Embryonic facial prominence (tissue), 1 donor: ENCODE results near the gene PRDM8.
"Not testable (repeated sequence)": the region's sequence is repeated elsewhere in the genome, so short reads cannot be mapped to it uniquely, and the experiment has no call there.

Source experiments
- DNase-seq: peaks from one replicate; pipeline ENCODE4 v3.0.0-alpha.2; 2016; ENCODE audit errors: extremely low spot score

The PRDM8 gene

GRCh38 chr4:80226094-80226493 is 28.8 kb downstream of the PRDM8 start:
- no peak for DNase-seq

DNA sequence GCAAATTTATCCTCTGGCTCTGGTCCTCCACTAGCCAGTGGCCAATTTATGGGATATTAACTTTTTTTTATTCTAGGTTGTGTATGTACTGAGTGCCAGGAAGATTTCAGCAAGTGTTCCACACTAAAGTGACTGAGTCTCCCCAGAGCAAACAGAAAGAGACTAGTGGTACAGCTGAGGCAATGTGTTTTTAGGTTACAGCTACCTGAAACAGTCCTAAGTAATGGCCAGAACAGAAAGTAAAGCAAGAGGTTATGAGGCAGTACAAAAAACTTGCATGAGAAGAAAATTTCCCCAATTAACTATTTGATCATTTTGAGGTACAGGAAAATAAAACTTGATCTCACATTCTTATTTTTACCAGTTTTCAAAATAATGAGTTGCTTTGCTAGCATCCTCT is 31.2 kb downstream of the PRDM8 start:
- DNase-seq, result no peak

DNA sequence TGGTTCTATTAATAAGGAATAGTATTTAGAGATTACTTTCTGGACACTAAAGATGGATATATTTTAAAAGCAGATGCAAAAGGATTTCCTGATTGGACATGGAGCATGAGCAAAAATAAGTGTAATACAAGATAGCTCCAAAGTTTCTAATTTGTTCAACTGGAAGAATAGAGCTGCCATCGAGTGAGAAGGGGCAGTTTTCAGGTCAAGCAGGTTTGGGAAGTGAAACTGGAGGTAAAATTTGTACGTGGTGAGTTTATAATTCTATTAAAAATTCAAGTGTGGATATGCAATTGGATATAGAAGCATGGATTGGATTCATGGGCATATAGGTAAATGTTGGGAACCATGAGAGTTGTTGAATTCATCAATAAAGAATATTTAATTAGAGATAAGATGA is 31.8 kb downstream of the PRDM8 start:
- DNase-seq, result no peak

- DNase-seq, result no peak
Observed at GRCh38 chr4:80229590-80229989, 32.3 kb downstream of the PRDM8 start.

DNA sequence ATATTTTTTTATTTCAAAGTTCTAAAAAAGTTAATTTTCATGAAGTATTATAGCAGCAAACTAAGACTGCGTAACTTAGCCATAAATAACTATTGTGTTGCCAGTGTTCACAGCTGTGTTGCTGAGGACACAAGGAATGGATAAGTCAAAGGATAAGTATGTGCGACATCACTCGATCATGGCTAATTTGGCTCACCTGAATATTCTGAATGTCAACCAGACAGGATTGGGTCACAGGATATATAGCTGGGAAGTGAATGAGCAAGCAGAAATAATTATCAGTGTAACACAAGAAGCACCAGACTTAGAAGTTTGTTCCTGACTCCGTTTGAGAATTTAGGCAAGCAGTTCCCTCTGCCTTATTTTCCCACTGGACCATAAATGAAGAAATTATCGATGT is 33.9 kb downstream of the PRDM8 start:
- no peak for DNase-seq

DNA sequence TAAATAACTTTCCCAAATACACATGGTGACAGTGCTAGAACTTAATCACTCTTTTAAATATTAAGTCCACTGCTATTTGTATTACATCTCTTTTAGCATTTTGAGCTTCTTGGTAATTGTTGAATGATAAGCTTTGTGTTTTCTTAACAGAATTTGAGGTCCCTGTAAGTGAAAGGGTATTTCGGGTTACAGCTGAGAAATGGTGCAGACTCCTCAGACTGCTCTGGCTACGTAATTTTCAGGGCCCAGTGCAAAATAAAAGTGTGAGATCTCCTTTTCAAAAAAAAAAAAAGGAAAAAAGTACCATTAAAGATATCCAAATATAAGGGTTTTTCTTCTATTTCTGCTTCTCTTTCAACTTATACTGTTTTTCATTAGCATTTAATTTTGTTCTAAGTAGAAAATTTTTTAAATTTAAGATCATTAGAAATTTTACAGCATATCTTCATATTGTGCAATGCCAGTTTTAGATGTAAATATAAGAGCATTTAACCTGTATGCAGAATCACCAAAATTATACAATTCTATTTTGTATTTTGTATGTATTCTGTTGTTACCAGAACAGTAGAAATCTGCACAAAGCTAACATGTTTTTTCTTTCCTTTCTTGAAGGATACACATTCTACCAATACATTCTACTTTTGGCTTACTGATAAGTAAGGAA is 35.5 kb downstream of the PRDM8 start:
- no peak for DNase-seq

DNA sequence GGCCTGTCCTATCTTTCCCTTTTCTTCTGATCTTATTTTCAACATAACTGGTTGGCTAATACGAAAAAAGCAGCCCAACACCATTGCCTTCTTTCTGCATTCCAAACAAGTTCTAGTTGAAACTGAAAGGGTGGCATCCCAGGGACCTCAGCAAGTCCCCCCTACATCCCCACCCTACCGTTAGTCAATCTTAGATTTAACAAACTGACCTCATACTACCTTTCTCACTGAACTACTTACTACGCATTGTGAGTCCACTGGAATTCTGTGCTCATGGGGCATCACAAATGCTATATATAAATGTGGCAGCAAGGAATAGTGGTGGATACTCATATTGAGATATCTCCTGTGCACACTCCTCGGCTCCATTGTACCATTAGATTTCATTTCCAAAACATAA is 36.1 kb downstream of the PRDM8 start:
- no peak for DNase-seq

DNA sequence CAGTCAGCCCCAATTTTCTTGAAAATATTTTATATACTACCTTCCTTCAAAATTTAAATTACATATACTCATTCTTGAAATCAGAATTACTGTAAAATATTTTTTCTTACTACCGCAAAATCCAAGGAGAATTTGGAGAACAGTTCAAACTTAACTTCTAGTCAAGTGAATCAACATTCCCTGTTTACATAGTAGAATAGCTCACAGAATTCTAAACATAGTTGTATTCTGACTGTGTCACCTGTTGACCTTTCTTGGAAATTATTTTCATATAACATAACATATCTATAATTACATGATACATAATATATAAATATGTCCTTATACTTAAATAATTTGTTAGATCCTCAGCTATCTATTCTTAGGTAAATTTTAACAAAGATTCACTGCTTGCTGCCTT is 38.1 kb downstream of the PRDM8 start:
- no peak for DNase-seq

GRCh38 chr4:80237992-80238391 is 40.7 kb downstream of the PRDM8 start:
- DNase-seq, result no peak

DNA sequence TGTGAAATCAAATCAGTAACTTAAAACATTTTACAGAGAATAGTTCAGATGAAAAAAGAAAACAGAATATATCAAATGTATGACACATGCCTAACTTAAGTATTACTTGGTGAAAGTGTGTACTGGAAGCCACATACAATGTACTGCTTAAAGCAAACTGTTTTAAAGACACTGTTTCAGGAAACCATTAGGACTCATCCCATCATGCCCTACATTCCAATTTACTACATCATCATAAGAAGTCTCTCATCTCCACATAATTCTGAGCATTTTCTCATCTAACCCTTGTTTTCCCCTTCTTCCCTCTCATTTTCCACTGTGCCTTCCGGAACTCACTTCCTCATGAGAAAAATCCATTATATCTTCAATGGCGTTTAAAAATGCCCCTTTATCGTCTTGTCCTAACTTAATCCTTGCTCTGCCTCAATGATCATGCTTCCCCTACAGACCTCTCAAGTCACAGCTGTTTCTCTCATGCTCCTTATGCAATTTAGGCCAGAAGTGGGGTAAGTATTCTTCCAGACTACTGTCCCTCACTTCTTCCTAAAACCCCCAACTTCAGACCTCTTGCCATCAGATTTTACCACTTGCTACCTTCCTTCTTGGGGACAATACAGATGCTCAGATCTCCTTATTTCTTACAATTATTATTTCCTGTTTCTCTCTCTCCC is 42.3 kb downstream of the PRDM8 start:
- DNase-seq, result no peak

GRCh38 chr4:80240976-80241375 is 43.7 kb downstream of the PRDM8 start:
- DNase-seq, result no peak

- DNase-seq, result no peak
Observed at GRCh38 chr4:80243274-80244018, 46.1 kb downstream of the PRDM8 start.

DNA sequence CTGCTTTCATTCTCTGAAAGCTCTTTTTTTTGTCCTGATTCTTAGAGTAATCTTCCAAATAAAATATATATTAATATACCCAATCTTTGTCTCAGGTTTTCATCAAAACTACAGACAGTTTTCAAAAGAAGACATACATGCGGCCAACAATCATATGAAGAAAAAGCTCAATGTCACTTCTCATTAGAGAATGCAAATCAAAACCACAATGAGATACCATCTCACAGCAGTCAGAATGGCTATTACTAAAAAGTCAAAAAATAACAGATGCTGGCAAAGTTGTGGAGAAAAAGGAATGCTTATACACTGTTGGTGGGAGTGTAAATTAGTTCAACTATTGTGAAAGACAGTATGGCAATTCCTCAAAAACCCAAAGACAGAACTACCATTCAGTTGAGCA is 50.2 kb downstream of the PRDM8 start:
- DNase-seq, result not testable (repeated sequence)

- DNase-seq, result no peak
Observed at GRCh38 chr4:80249144-80249543, 51.8 kb downstream of the PRDM8 start.

DNA sequence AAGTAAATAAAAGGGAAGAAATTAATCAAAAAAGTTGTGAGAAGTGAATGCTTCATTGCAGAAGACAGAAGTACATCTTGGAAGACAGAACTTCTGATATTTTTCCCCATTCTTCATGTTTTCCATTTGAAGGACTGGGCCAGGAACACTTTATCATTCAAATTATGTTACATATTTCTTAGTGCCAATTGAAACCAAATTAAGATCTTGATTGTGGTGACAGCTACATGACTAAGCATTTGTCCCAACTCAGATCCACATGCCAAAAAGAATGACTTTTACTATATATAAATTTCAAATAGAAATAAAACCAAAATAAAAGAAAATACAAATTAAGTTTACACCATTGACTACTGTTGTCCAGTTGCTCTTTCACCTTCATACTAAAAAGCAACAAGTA is 55.1 kb downstream of the PRDM8 start:
- no peak for DNase-seq

GRCh38 chr4:80252953-80253352 is 55.6 kb downstream of the PRDM8 start:
- no peak for DNase-seq

- DNase-seq, result no peak
Observed at GRCh38 chr4:80253510-80253909, 56.2 kb downstream of the PRDM8 start.
